Renal cortex interstitium (tissue), 11 donors: ENCODE results near the gene CCDC141. TPM values are rescaled to one million over a fixed set of nuclear protein-coding genes. Genes with fewer than 3 reads are reported as not detected.
A peak's percentile ranks its signal among the peaks of the same experiment; 100 is the strongest.

Experiments used
- DNase-seq, 11 donors: peaks; one replicate each; pipeline ENCODE4 v3.0.0-alpha.2; 2013; ENCODE audit warnings: low read depth in 9 of 11, low spot score in 4 of 11; ENCODE audit errors: extremely low read depth in 1 of 11
- polyA plus RNA-seq, 3 donors: library from polyadenylated mRNA; unstranded; fragments of 120-200 nt; gene quantifications; one replicate each; pipeline ENCODE4 v1.2.1, GENCODE V29; 2013; ENCODE audit not compliant: insufficient read length in 3 of 3

CCDC141 gene
- polyA plus RNA-seq, 3 donors, result 0.22 to 0.32 (median 0.22) TPM

- DNase-seq, result no peak
These were observed 122.8 kb downstream of the CCDC141 start for GRCh38 chr2:178927173-178927572.

GRCh38 chr2:178924817-178925216 lies 125.1 kb downstream of the CCDC141 start:
- no peak for DNase-seq

GRCh38 chr2:178923546-178923945 lies 126.4 kb downstream of the CCDC141 start:
- no peak for DNase-seq

GRCh38 chr2:178920916-178921513 lies 128.9 kb downstream of the CCDC141 start:
- DNase-seq, result no peak

- DNase-seq, result no peak
These were observed 132.4 kb downstream of the CCDC141 start for GRCh38 chr2:178917555-178917954.

- no peak for DNase-seq
These were observed 134.3 kb downstream of the CCDC141 start for GRCh38 chr2:178915423-178916173.

- peak; percentile 54 to 78 (median 64) for DNase-seq
These were observed 135.6 kb downstream of the CCDC141 start for GRCh38 chr2:178914259-178914849.

GRCh38 chr2:178913049-178913441 lies 136.9 kb downstream of the CCDC141 start:
- DNase-seq, result no peak

GRCh38 chr2:178912416-178913048 lies 137.4 kb downstream of the CCDC141 start:
- no peak for DNase-seq

- no peak for DNase-seq
These were observed 138.9 kb downstream of the CCDC141 start for GRCh38 chr2:178911039-178911438.

GRCh38 chr2:178910005-178910404 lies 139.9 kb downstream of the CCDC141 start:
- DNase-seq, result no peak

- no peak for DNase-seq
These were observed 140.4 kb downstream of the CCDC141 start for GRCh38 chr2:178909507-178909906.

- no peak for DNase-seq
These were observed 141.1 kb downstream of the CCDC141 start for GRCh38 chr2:178908810-178909209.

GRCh38 chr2:178905261-178905660 lies 144.7 kb downstream of the CCDC141 start:
- no peak for DNase-seq

- no peak for DNase-seq
These were observed 150.3 kb downstream of the CCDC141 start for GRCh38 chr2:178899656-178900055.

- DNase-seq, result no peak
These were observed 154.1 kb downstream of the CCDC141 start for GRCh38 chr2:178895872-178896271.

- no peak for DNase-seq
These were observed 154.8 kb downstream of the CCDC141 start for GRCh38 chr2:178895171-178895570.

- no peak for DNase-seq
These were observed 156.9 kb downstream of the CCDC141 start for GRCh38 chr2:178892751-178893625.

- no peak for DNase-seq
These were observed 157.9 kb downstream of the CCDC141 start for GRCh38 chr2:178891959-178892485.
